EH (cell line): ENCODE data around the gene JOSD2.
A peak's percentile ranks its signal among the peaks of the same experiment; 100 is the strongest.
"Not testable (repeated sequence)": the region's sequence is repeated elsewhere in the genome, so short reads cannot be mapped to it uniquely, and the experiment has no call there.

Source experiments
- DNase-seq: peaks from one replicate; pipeline ENCODE4 v3.0.0-alpha.2; 2015; ENCODE audit warnings: low read depth

The JOSD2 gene

GRCh38 chr19:50475736-50476223 is 35.2 kb downstream of the JOSD2 start:
- DNase-seq = no peak

GRCh38 chr19:50475101-50475568 is 35.9 kb downstream of the JOSD2 start:
- no peak for DNase-seq

- DNase-seq = not testable (repeated sequence)
These were observed 37.7 kb downstream of the JOSD2 start for GRCh38 chr19:50473336-50473735.

- no peak for DNase-seq
These were observed 42.2 kb downstream of the JOSD2 start for GRCh38 chr19:50468818-50469217.

- DNase-seq = no peak
These were observed 43.4 kb downstream of the JOSD2 start for GRCh38 chr19:50467566-50467965.

GRCh38 chr19:50466706-50467039 is 44.3 kb downstream of the JOSD2 start:
- DNase-seq = no peak

GRCh38 chr19:50465986-50466705 is 44.8 kb downstream of the JOSD2 start:
- peak; percentile 25 for DNase-seq

GRCh38 chr19:50465000-50465399 is 46.0 kb downstream of the JOSD2 start:
- DNase-seq = no peak

- DNase-seq = no peak
These were observed 46.6 kb downstream of the JOSD2 start for GRCh38 chr19:50464348-50464747.

- no peak for DNase-seq
These were observed 48.0 kb downstream of the JOSD2 start for GRCh38 chr19:50462970-50463369.

GRCh38 chr19:50461066-50461875 is 49.7 kb downstream of the JOSD2 start:
- peak; percentile 65 for DNase-seq

GRCh38 chr19:50460161-50460765 is 50.7 kb downstream of the JOSD2 start:
- DNase-seq = peak; percentile 16

GRCh38 chr19:50459638-50460037 is 51.4 kb downstream of the JOSD2 start:
- no peak for DNase-seq

GRCh38 chr19:50459067-50459456 is 51.9 kb downstream of the JOSD2 start:
- no peak for DNase-seq

- DNase-seq = peak; percentile 15
These were observed 52.5 kb downstream of the JOSD2 start for GRCh38 chr19:50458396-50459066.

GRCh38 chr19:50457300-50457699 is 53.7 kb downstream of the JOSD2 start:
- DNase-seq = no peak
